Activated T-helper 17 cell treated with anti-CD3 and anti-CD28 coated beads, Interleukin-2, amount 50 U/mL, for 72 hours (primary cell): ENCODE measurements around the gene GTF2H2. TPM values are rescaled to one million over a fixed set of nuclear protein-coding genes. Genes with fewer than 3 reads are reported as not detected.
"Not testable (repeated sequence)": the region's sequence is repeated elsewhere in the genome, so short reads cannot be mapped to it uniquely, and the experiment has no call there.

Source experiments
- ATAC-seq: fragments of 150-1000 bp; cut with Tn5 transposase; replicated peaks from 2 replicates; pipeline ENCODE4 v1.10.0; 2021; ENCODE audit warnings: mild to moderate bottlenecking, moderate library complexity
- H3K27ac Mint-ChIP-seq: one replicate; pipeline ENCODE4 v1.8.0; 2022; ENCODE audit warnings: mixed read lengths
- H3K27me3 Mint-ChIP-seq: one replicate; pipeline ENCODE4 v1.8.0; 2022; ENCODE audit warnings: mixed read lengths
- H3K36me3 Mint-ChIP-seq: one replicate; pipeline ENCODE4 v1.8.0; 2022; ENCODE audit warnings: low read depth, mild to moderate bottlenecking, mixed read lengths
- H3K4me1 Mint-ChIP-seq: one replicate; pipeline ENCODE4 v1.8.0; 2022; ENCODE audit warnings: mixed read lengths
- H3K4me3 Mint-ChIP-seq: one replicate; pipeline ENCODE4 v1.8.0; 2022; ENCODE audit warnings: mild to moderate bottlenecking, mixed read lengths
- H3K9me3 Mint-ChIP-seq: one replicate; pipeline ENCODE4 v1.8.0; 2022; ENCODE audit warnings: mixed read lengths
- total RNA-seq, 2 donors: library from RNA; stranded (reverse); gene quantifications; one replicate each; pipeline ENCODE4 v1.2.3, GENCODE V29; 2022

GTF2H2 gene
- total RNA-seq, 2 donors from 2014 or later, result 36.7 to 38.8 TPM

DNA sequence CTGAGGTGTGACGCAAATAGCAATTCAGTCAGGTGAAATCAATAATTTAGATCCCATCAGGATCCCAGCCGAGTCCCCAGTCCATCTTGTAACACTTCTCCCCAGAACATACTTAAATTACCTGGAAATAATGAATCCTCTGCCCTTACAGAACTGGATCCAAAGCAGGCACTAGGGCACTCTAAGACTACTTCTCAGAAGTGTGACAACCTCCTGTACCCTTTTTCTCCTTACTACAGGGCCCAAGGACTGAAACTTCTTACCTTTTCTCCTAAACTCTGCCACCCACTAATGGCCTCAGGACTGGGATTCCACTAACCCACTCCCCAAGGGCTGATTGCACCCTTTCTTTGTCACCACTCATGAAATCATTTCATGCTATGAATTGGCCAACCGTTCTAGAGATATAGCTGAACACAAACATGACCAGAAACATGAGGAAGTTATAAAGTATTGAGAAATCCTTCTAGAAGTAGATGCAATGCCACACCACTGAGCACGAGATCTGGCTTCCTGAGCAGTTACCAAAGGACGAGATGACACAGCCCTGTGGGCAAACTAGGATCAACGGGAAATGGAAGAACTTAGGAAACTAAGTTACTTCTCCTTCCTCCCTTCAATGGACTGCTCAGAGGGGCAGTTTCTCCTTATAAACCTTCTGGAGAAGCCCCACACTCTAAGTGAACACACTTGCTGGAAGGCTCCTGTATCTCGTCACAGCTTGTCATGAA lies 36.3 kb downstream of the GTF2H2 start:
- not testable (repeated sequence) for H3K36me3 Mint-ChIP-seq, H3K4me1 Mint-ChIP-seq, H3K27ac Mint-ChIP-seq, H3K27me3 Mint-ChIP-seq, H3K4me3 Mint-ChIP-seq, H3K9me3 Mint-ChIP-seq, ATAC-seq

- H3K9me3 Mint-ChIP-seq, H3K27me3 Mint-ChIP-seq, H3K4me3 Mint-ChIP-seq, H3K36me3 Mint-ChIP-seq, H3K27ac Mint-ChIP-seq, H3K4me1 Mint-ChIP-seq, ATAC-seq: not testable (repeated sequence)
These were observed 42.1 kb downstream of the GTF2H2 start, which contains the start of gene NAIP for GRCh38 chr5:71025289-71025953. NAIP (minus strand) TSS chr5:71025339; CDS start chr5:71012915, 12,424 bp downstream.

DNA sequence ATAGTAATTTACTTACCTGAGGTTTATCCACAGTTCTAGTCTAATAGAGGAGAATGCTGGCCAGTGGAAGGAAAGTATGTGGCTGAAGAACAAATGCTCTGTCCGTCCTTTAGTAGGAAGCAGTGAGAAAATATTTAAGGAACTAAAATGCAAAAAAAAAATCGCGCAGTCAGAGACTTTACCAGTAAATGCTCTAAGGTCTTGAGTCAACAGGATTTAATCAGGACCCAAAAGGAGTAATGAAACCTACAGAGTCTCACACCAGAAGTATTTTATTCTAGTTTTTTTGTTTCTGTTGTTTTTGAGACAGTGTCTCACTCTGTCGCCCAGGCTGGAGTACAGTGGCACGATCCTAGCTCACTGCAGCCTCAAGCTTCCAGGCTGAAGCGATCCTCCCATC lies 46.8 kb downstream of the GTF2H2 start:
- H3K27ac Mint-ChIP-seq, H3K4me1 Mint-ChIP-seq, H3K27me3 Mint-ChIP-seq, H3K9me3 Mint-ChIP-seq, H3K4me3 Mint-ChIP-seq, ATAC-seq, H3K36me3 Mint-ChIP-seq: not testable (repeated sequence)

GRCh38 chr5:71018376-71019005 lies 49.0 kb downstream of the GTF2H2 start:
- not testable (repeated sequence) for H3K4me3 Mint-ChIP-seq, H3K27me3 Mint-ChIP-seq, H3K36me3 Mint-ChIP-seq, H3K4me1 Mint-ChIP-seq, ATAC-seq, H3K27ac Mint-ChIP-seq, H3K9me3 Mint-ChIP-seq

- Mint-ChIP-seq H3K4me1 (no peaks in the 10 kb centered on the region), H3K36me3 (no peaks in the 10 kb centered on the region), H3K27ac (no peak overlapping the region), H3K4me3 (no peak overlapping the region), H3K9me3 (no peaks in the 10 kb centered on the region), H3K27me3 (no peaks in the 10 kb centered on the region)
- ATAC-seq, result no peak
These were observed 53.3 kb downstream of the GTF2H2 start for GRCh38 chr5:71014176-71014575.

DNA sequence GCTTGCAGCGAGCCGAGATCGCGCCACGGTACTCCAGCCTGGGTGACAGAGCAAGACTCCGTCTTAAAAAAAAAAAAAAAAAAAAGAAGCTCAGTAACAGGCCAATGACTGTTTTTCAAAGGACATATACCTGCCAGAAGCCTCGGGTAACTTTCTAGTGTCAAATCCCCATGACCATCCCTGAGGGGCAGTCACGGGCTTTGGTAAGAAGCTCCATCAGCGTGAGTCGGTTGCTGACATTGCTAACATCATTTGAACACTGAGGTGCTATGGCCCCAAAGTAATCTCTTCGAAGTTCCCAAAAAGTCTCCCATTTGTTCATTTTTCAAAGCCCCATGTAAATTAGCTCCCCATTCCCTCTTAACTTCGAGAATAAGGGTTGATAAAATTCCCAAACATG lies 53.9 kb downstream of the GTF2H2 start:
- no peak overlapping the region for H3K4me3 Mint-ChIP-seq
- no peaks in the 10 kb centered on the region for H3K4me1 Mint-ChIP-seq
- no peak for ATAC-seq

GRCh38 chr5:71011194-71011792 lies 56.2 kb downstream of the GTF2H2 start:
- no peaks in the 10 kb centered on the region for H3K9me3 Mint-ChIP-seq
- H3K27ac Mint-ChIP-seq, result no peak overlapping the region
- no peaks in the 10 kb centered on the region for H3K36me3 Mint-ChIP-seq
- H3K27me3 Mint-ChIP-seq, result no peaks in the 10 kb centered on the region
- H3K4me1 Mint-ChIP-seq, result no peaks in the 10 kb centered on the region
- H3K4me3 Mint-ChIP-seq, result no peak overlapping the region
- ATAC-seq, result no peak

More for the DNA sequence above, 53.9 kb downstream of the GTF2H2 start:
- no peaks in the 10 kb centered on the region for H3K9me3 Mint-ChIP-seq
- H3K27me3 Mint-ChIP-seq, result no peaks in the 10 kb centered on the region
- no peaks in the 10 kb centered on the region for H3K36me3 Mint-ChIP-seq
- H3K27ac Mint-ChIP-seq, result no peak overlapping the region

- H3K27ac Mint-ChIP-seq, H3K4me3 Mint-ChIP-seq, H3K27me3 Mint-ChIP-seq, H3K9me3 Mint-ChIP-seq, H3K36me3 Mint-ChIP-seq, H3K4me1 Mint-ChIP-seq, ATAC-seq: not testable (repeated sequence)
These were observed 60.5 kb downstream of the GTF2H2 start for GRCh38 chr5:71006983-71007382.

Other genes starting within 250 kb of the GTF2H2 start
- 1 to 10 TPM; 3.6 to 4.5 TPM for gene SERF1A, start 167.0 kb downstream of the GTF2H2 start, total RNA-seq
- gene SMN1, start 142.6 kb downstream of the GTF2H2 start, total RNA-seq, result 10 to 100 TPM; 51.7 to 53.8 TPM
- gene NAIP, start 42.3 kb downstream of the GTF2H2 start, total RNA-seq, result 1 to 10 TPM; 6.3 to 8.5 TPM